Spleen (tissue), 11 donors: ENCODE measurements around the gene ZNF621. TPM values are rescaled to one million over a fixed set of nuclear protein-coding genes. Genes with fewer than 3 reads are reported as not detected.
A peak's percentile ranks its signal among the peaks of the same experiment; 100 is the strongest.

ENCODE experiments used
- DNase-seq: peaks from one replicate; pipeline ENCODE4 v3.0.0-alpha.2; 2020
- H3K27ac ChIP-seq, 8 donors: fragments of 200-600 bp; sonication (generic) in 7 of 8; 1 replicate in 4 of 8; 2 replicates in 4 of 8; pipeline versions ENCODE4 v1.5.0 to v1.8.0; 2016 to 2021; ENCODE audit warnings: inconsistent platforms in 4 of 8, mild to moderate bottlenecking in 4 of 8, moderate library complexity in 1 of 8
- H3K27me3 ChIP-seq, 7 donors: fragments of 200-600 bp; sonication (generic) in 6 of 7; replicated peaks in 1 of 7; 1 replicate in 4 of 7; 2 replicates in 3 of 7; pipeline versions ENCODE4 v1.5.0 to v1.8.0; 2016 to 2021; ENCODE audit warnings: inconsistent platforms in 3 of 7, mild to moderate bottlenecking in 1 of 7
- H3K36me3 ChIP-seq, 6 donors: fragments of 200-600 bp; sonication (generic) in 5 of 6; 1 replicate in 4 of 6; 2 replicates in 2 of 6; pipeline versions ENCODE4 v1.5.0 to v1.8.0; 2016 to 2021; ENCODE audit warnings: inconsistent platforms in 2 of 6
- H3K4me1 ChIP-seq, 6 donors: fragments of 200-600 bp; sonication (generic) in 5 of 6; 1 replicate in 3 of 6; 2 replicates in 3 of 6; pipeline versions ENCODE4 v1.5.0 to v1.8.0; 2016 to 2021; ENCODE audit warnings: inconsistent platforms in 3 of 6
- H3K4me3 ChIP-seq, 8 donors: fragments of 200-600 bp; sonication (generic) in 7 of 8; 1 replicate in 4 of 8; 2 replicates in 4 of 8; pipeline versions ENCODE4 v1.5.0 to v1.8.0; 2016 to 2021; ENCODE audit warnings: inconsistent platforms in 4 of 8, mild to moderate bottlenecking in 4 of 8, moderate library complexity in 2 of 8
- H3K9me3 ChIP-seq, 8 donors: fragments of 200-600 bp; sonication (generic) in 7 of 8; 1 replicate in 4 of 8; 2 replicates in 4 of 8; pipeline versions ENCODE4 v1.5.0 to v1.8.0; 2016 to 2021; ENCODE audit warnings: inconsistent platforms in 4 of 8
- CTCF ChIP-seq, 11 experiments: fragments of 200-600 bp in 7 of 11; fragments of 450-650 bp in 4 of 11; sonication (generic) in 4 of 11; IDR thresholded peaks in 8 of 11; conservative IDR thresholded peaks in 3 of 11; 1 replicate in 7 of 11; 2 replicates in 4 of 11; pipeline versions ENCODE4 v1.4.0 to v1.8.0; 2016 to 2021; ENCODE audit warnings: antibody characterized with exemption in 11 of 11, inconsistent platforms in 4 of 11, mild to moderate bottlenecking in 1 of 11
- POLR2A ChIP-seq, 3 donors: fragments of 450-650 bp; IDR thresholded peaks; one replicate each; pipeline ENCODE4 v1.5.1; 2017; ENCODE audit warnings: antibody characterized with exemption in 3 of 3, mild to moderate bottlenecking in 1 of 3
- POLR2AphosphoS5 ChIP-seq, 3 donors: sonication (generic); formaldehyde crosslinking; IDR thresholded peaks; one replicate each; pipeline ENCODE4 v1.5.1; 2017; ENCODE audit warnings: antibody characterized with exemption in 3 of 3
- WGBS, 5 donors: extraction: QIAGEN DNeasy Blood & Tissue Kit in 3 of 5; methylation state at CpG; one replicate each; pipeline versions ENCODE4 v1.1.5 to v1.1.7; 2013 to 2018; 5-methylcytosine and 5-hydroxymethylcytosine counted together
- intact Hi-C: fragments of 100-400 bp; cut with DNase I; formaldehyde crosslinking; loops from one replicate; pipeline ENCODE4 v1.15.0; 2023; ENCODE audit warnings: low total_unique reads
- polyA plus RNA-seq, 3 donors: library from polyadenylated mRNA; stranded (reverse); fragments of 200-250 nt; gene quantifications; one replicate each; pipeline ENCODE4 v1.2.1, GENCODE V29; 2013
- total RNA-seq, 7 donors: library from RNA; depleted of rRNA in 3 of 7; stranded (reverse); fragments of >200 nt in 3 of 7; fragmentation: NEBNext Ultra II Directional in 4 of 7; extraction: Animal tissue kit (Norgen Biotek cat#: 25700) in 4 of 7; gene quantifications; one replicate each; pipeline versions ENCODE4 v1.1.0 to v1.2.1, GENCODE V29; 2016 to 2021
- donor health status: healthy with polysubstance abuse.
- donor health status: DM: no; HTN: no; CAD: no; lungs with moderate emphysema.
- donor health status: DM: no; HTN: no; CAD: no.
- donor health status: Bipolar disorder and iron deficiency.
- donor health status: healthy.
- donor health status: DM: no; HTN: no; CAD: no.
- donor health status: DM: yes; HTN: yes; CAD: no.

Gene ZNF621
- total and polyA plus RNA-seq, 10 donors, result 7.3 to 28.0 (median 21.1) TPM

GRCh38 chr3:40524222-40524567, 565 bp upstream of the ZNF621 start:
- 27 to 43% (median 29%) methylated on average over 5 of the region's 5 CpGs for WGBS, 5 donors
- peaks cover 0 to 45% (median 19%) of the 10 kb centered on the region in 6 donors for H3K4me1 ChIP-seq

GRCh38 chr3:40528426-40528825, 3.7 kb downstream of the ZNF621 start:
- Histone ChIP-seq H3K27ac (no peak overlapping the region), H3K4me1 (peaks cover 0 to 46% (median 19%) of the 10 kb centered on the region in 6 donors), H3K27me3 (no peaks in the 10 kb centered on the region), H3K4me3 (no peak overlapping the region), H3K36me3 (peaks cover 4 to 73% (median 54%) of the 10 kb centered on the region in 6 donors), H3K9me3 (peaks cover 0 to 28% (median 19%) of the 10 kb centered on the region in 8 donors)
- DNase-seq, result no peak
- intact Hi-C loops, result loop anchor here (10.0 kb wide), 1 partner anchor 74 kb away; the partner anchor contains the start of gene RPL14
- 94 to 99% (median 98%) methylated on average over 3 of the region's 3 CpGs for WGBS, 5 donors
- TF ChIP-seq CTCF (IDR thresholded peaks at IDR 0.05 in 8 of 11, conservative IDR thresholded peaks at IDR 0.05 in 3 of 11), result no peak
- TF ChIP-seq POLR2AphosphoS5 (IDR thresholded peaks at IDR 0.05), result no peak
- no peak for TF ChIP-seq POLR2A (IDR thresholded peaks at IDR 0.05)

More at GRCh38 chr3:40524222-40524567, 565 bp upstream of the ZNF621 start:
- Histone ChIP-seq H3K27ac (peak overlapping the region; percentile 84 to 95 (median 90)), H3K36me3 (peaks cover 0 to 31% (median 13%) of the 10 kb centered on the region in 6 donors), H3K27me3 (no peaks in the 10 kb centered on the region), H3K4me3 (peak overlapping the region; percentile 64 to 94 (median 73)), H3K9me3 (no peaks in the 10 kb centered on the region)
- no peak for DNase-seq
- intact Hi-C loops, result loop anchor here (10.0 kb wide), 1 partner anchor 69 kb away; the partner anchor contains the start of gene RPL14
- TF ChIP-seq CTCF (IDR thresholded peaks at IDR 0.05 in 8 of 11, conservative IDR thresholded peaks at IDR 0.05 in 3 of 11), result no peak
- TF ChIP-seq POLR2AphosphoS5 (IDR thresholded peaks at IDR 0.05), result no peak
- no peak for TF ChIP-seq POLR2A (IDR thresholded peaks at IDR 0.05)

GRCh38 chr3:40532252-40532651, 7.5 kb downstream of the ZNF621 start:
- Histone ChIP-seq H3K27ac (no peak overlapping the region), H3K27me3 (no peaks in the 10 kb centered on the region), H3K4me3 (no peak overlapping the region), H3K4me1 (peaks cover 0 to 13% (median 0%) of the 10 kb centered on the region in 6 donors), H3K9me3 (peaks cover 0 to 35% (median 20%) of the 10 kb centered on the region in 8 donors), H3K36me3 (peaks cover 4 to 100% (median 74%) of the 10 kb centered on the region in 6 donors)
- no peak for DNase-seq
- TF ChIP-seq POLR2AphosphoS5 (IDR thresholded peaks at IDR 0.05) (no peak), POLR2A (IDR thresholded peaks at IDR 0.05) (no peak), CTCF (IDR thresholded peaks at IDR 0.05 in 8 of 11, conservative IDR thresholded peaks at IDR 0.05 in 3 of 11) (no peak)
- 94 to 98% (median 96%) methylated on average over 5 of the region's 5 CpGs for WGBS, 5 donors
- intact Hi-C loops, result no loop called here

GRCh38 chr3:40534283-40534682, 9.5 kb downstream of the ZNF621 start:
- H3K9me3 ChIP-seq, result peaks cover 0 to 54% (median 32%) of the 10 kb centered on the region in 8 donors
- intact Hi-C loops, result no loop called here
- peaks cover 4 to 100% (median 72%) of the 10 kb centered on the region in 6 donors for H3K36me3 ChIP-seq
- H3K27me3 ChIP-seq, result no peaks in the 10 kb centered on the region
- TF ChIP-seq POLR2AphosphoS5 (IDR thresholded peaks at IDR 0.05) (no peak), CTCF (IDR thresholded peaks at IDR 0.05 in 8 of 11, conservative IDR thresholded peaks at IDR 0.05 in 3 of 11) (no peak), POLR2A (IDR thresholded peaks at IDR 0.05) (no peak)
- H3K27ac ChIP-seq, result no peak overlapping the region
- no peaks in the 10 kb centered on the region for H3K4me1 ChIP-seq
- DNase-seq, result no peak
- no peak overlapping the region for H3K4me3 ChIP-seq
